Loucy (cell line): Measurements from ENCODE around the gene PDYN.

Experiments used
- H2AFZ ChIP-seq: fragments of 200-600 bp; sonication (generic); 2 replicates; pipeline ENCODE4 v1.6.0; 2016; ENCODE audit warnings: antibody characterized with exemption, mild to moderate bottlenecking, low read length, moderate library complexity
- H3F3A ChIP-seq: fragments of 200-600 bp; 2 replicates; pipeline ENCODE4 v1.6.0; 2016; ENCODE audit warnings: antibody characterized with exemption, low read depth, mild to moderate bottlenecking
- H3K27me3 ChIP-seq: fragments of 200-600 bp; sonication (generic); 2 replicates; pipeline ENCODE4 v1.6.1; 2014; ENCODE audit warnings: low read length, mild to moderate bottlenecking; ENCODE audit not compliant: insufficient read depth, poor library complexity, severe bottlenecking
- H3K36me3 ChIP-seq: fragments of 200-600 bp; sonication (generic); 2 replicates; pipeline ENCODE4 v1.6.1; 2016; ENCODE audit warnings: low read length; ENCODE audit not compliant: insufficient read depth
- H3K4me1 ChIP-seq: fragments of 200-600 bp; sonication (generic); 2 replicates; pipeline ENCODE4 v1.5.1; 2014; ENCODE audit warnings: low read length, mild to moderate bottlenecking; ENCODE audit not compliant: insufficient read depth, poor library complexity, severe bottlenecking
- H3K4me2 ChIP-seq: fragments of 200-600 bp; sonication (generic); 2 replicates; pipeline ENCODE4 v1.6.0; 2014; ENCODE audit warnings: antibody characterized with exemption, low read length, low read depth, mild to moderate bottlenecking; ENCODE audit not compliant: poor library complexity, severe bottlenecking
- H3K4me3 ChIP-seq: fragments of 200-600 bp; sonication (generic); 2 replicates; pipeline ENCODE4 v1.5.1; 2014; ENCODE audit warnings: low read length, mild to moderate bottlenecking, mixed read lengths; ENCODE audit not compliant: poor library complexity, severe bottlenecking
- H3K79me2 ChIP-seq: fragments of 200-600 bp; sonication (generic); 2 replicates; pipeline ENCODE4 v1.6.1; 2014; ENCODE audit warnings: low read length; ENCODE audit not compliant: insufficient read depth
- H3K9ac ChIP-seq: fragments of 200-600 bp; sonication (generic); 2 replicates; pipeline ENCODE4 v1.6.0; 2014; ENCODE audit warnings: mild to moderate bottlenecking, low read depth, low read length, moderate library complexity; ENCODE audit not compliant: poor library complexity, severe bottlenecking
- H3K9me2 ChIP-seq: fragments of 200-600 bp; sonication (generic); replicated peaks from 2 replicates; pipeline ENCODE4 v1.6.1; 2016; ENCODE audit warnings: low read depth, low read length, mixed read lengths
- H3K9me3 ChIP-seq: fragments of 200-600 bp; sonication (generic); 2 replicates; pipeline ENCODE4 v1.6.1; 2014; ENCODE audit warnings: mild to moderate bottlenecking, antibody characterized with exemption, low read length, low read depth; ENCODE audit not compliant: insufficient read depth
- H4K20me1 ChIP-seq: fragments of 200-600 bp; sonication (generic); 2 replicates; pipeline ENCODE4 v1.6.0; 2014; ENCODE audit warnings: antibody characterized with exemption, low read length, mild to moderate bottlenecking; ENCODE audit not compliant: insufficient read depth, poor library complexity, severe bottlenecking
- EZH2phosphoT487 ChIP-seq: fragments of 200-600 bp; IDR thresholded peaks from 2 replicates; pipeline ENCODE4 v1.6.1; 2018; ENCODE audit warnings: antibody characterized with exemption, mild to moderate bottlenecking, moderate library complexity, borderline replicate concordance
- TF ChIP-seq, protein P1 (sequence below): fragments of 200-600 bp; sonication (generic); conservative IDR thresholded peaks from 2 replicates; pipeline ENCODE4 v1.5.1; 2014; ENCODE audit warnings: mild to moderate bottlenecking, antibody characterized with exemption, low read length

Gene PDYN

GRCh38 chr20:1995531-1996310, 1.9 kb upstream of the PDYN start:
- Histone ChIP-seq H3K9me2 (no peaks in the 10 kb centered on the region), H3K36me3 (no peaks in the 10 kb centered on the region), H3K9me3 (no peaks in the 10 kb centered on the region), H3K9ac (no peak overlapping the region), H3K79me2 (no peaks in the 10 kb centered on the region), H4K20me1 (no peaks in the 10 kb centered on the region), H3K27me3 (no peaks in the 10 kb centered on the region), H3K4me1 (no peaks in the 10 kb centered on the region), H3K4me3 (no peak overlapping the region), H3F3A (no peaks in the 10 kb centered on the region), H2AFZ (no peak overlapping the region), H3K4me2 (no peak overlapping the region)
- TF ChIP-seq EZH2phosphoT487: no peak

DNA sequence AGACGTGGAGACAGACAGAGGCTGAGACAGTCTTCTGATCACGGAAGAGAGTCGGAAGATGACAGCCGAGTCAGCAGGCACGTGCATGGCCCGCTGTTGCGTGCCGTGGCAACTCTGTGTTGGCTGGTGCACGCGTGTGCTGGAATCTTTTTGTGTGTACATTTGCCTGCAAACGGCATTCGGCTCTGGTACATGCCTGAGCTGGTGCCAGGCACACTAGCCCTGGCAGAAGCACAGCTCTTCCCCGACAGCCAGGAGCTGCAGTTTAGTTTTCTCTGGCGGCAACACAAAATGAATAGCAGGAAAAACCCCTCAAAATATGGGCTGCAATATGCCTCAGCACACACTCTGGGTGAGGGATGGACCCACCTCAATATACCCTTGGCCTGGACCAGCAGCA, 769 bp upstream of the PDYN start:
- Histone ChIP-seq H3K4me3 (no peak overlapping the region), H4K20me1 (no peaks in the 10 kb centered on the region), H3K36me3 (no peaks in the 10 kb centered on the region), H3K27me3 (no peaks in the 10 kb centered on the region), H2AFZ (no peak overlapping the region), H3K9ac (no peak overlapping the region), H3K9me2 (no peaks in the 10 kb centered on the region), H3K9me3 (no peaks in the 10 kb centered on the region), H3K79me2 (no peaks in the 10 kb centered on the region), H3K4me1 (no peaks in the 10 kb centered on the region), H3F3A (no peaks in the 10 kb centered on the region), H3K4me2 (no peak overlapping the region)
- TF ChIP-seq, protein P1, sequence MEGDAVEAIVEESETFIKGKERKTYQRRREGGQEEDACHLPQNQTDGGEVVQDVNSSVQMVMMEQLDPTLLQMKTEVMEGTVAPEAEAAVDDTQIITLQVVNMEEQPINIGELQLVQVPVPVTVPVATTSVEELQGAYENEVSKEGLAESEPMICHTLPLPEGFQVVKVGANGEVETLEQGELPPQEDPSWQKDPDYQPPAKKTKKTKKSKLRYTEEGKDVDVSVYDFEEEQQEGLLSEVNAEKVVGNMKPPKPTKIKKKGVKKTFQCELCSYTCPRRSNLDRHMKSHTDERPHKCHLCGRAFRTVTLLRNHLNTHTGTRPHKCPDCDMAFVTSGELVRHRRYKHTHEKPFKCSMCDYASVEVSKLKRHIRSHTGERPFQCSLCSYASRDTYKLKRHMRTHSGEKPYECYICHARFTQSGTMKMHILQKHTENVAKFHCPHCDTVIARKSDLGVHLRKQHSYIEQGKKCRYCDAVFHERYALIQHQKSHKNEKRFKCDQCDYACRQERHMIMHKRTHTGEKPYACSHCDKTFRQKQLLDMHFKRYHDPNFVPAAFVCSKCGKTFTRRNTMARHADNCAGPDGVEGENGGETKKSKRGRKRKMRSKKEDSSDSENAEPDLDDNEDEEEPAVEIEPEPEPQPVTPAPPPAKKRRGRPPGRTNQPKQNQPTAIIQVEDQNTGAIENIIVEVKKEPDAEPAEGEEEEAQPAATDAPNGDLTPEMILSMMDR: no peak

DNA sequence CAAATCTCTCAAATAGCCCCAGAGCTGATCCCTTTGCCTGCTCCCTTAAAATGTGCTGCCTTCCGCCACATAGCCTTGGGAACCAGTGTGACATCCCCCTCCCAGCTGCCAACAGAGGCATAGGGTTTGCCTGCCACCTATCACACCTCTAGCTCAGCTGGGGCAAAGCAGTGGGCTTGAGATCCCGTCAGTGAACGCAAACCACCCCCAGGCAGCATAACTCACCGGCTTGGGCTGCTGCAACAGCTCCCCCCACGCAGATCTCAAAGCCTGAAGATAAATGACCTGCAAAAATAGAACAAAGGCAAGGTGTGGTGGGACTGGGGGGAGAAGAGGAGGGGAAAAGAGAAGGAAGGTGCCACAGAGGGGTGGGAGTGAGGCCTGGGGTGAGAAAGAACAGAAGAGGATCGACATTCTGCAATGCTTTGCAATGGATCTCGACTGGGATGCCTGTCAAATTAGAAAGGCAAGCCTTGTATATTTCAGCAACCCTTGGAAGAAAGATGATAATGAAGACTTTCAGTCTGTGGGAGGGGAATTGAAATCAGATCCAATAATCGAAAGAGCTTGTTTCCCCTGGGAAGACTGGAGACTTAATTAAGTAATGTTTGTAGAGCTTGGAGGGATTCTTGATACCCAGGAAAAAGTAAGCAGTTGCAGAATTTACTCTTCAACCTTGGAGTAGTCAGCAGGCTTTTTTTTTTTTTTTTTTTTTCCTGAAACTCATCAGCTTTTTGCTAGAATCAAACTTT, 1.3 kb downstream of the PDYN start:
- H3K27me3 ChIP-seq: no peaks in the 10 kb centered on the region
- TF ChIP-seq, protein P1: no peak
- no peak for TF ChIP-seq EZH2phosphoT487

More for the DNA sequence above, 1.3 kb downstream of the PDYN start:
- no peaks in the 10 kb centered on the region for H3K9me3 ChIP-seq
- H3F3A ChIP-seq: no peaks in the 10 kb centered on the region
- H3K4me1 ChIP-seq: no peaks in the 10 kb centered on the region
- no peaks in the 10 kb centered on the region for H3K79me2 ChIP-seq
- H2AFZ ChIP-seq: no peak overlapping the region
- no peak overlapping the region for H3K4me3 ChIP-seq
- H4K20me1 ChIP-seq: no peaks in the 10 kb centered on the region
- no peak overlapping the region for H3K9ac ChIP-seq
- no peaks in the 10 kb centered on the region for H3K9me2 ChIP-seq
- H3K36me3 ChIP-seq: no peaks in the 10 kb centered on the region
- H3K4me2 ChIP-seq: no peak overlapping the region
